Hepatocyte (in vitro differentiated cells): ENCODE results near the gene VWF. TPM values are rescaled to one million over a fixed set of nuclear protein-coding genes. Genes with fewer than 3 reads are reported as not detected.
"Not testable (repeated sequence)": the region's sequence is repeated elsewhere in the genome, so short reads cannot be mapped to it uniquely, and the experiment has no call there.

ENCODE experiments used
- DNase-seq: peaks from one replicate; pipeline ENCODE4 v3.0.0-alpha.2; 2016; ENCODE audit warnings: low spot score
- H2AFZ ChIP-seq: fragments of 200-600 bp; sonication (generic); 2 replicates; pipeline ENCODE4 v1.6.0; 2016; ENCODE audit warnings: antibody characterized with exemption, mild to moderate bottlenecking
- H3K27ac ChIP-seq: fragments of 200-600 bp; sonication (generic); 2 replicates; pipeline ENCODE4 v1.5.1; 2016; ENCODE audit warnings: mild to moderate bottlenecking
- H3K27me3 ChIP-seq: fragments of 200-600 bp; sonication (generic); 2 replicates; pipeline ENCODE4 v1.6.1; 2016
- H3K36me3 ChIP-seq: fragments of 200-600 bp; sonication (generic); replicated peaks from 2 replicates; pipeline ENCODE4 v1.5.1; 2016; ENCODE audit warnings: low read depth; ENCODE audit not compliant: insufficient read depth
- H3K4me1 ChIP-seq: fragments of 200-600 bp; sonication (generic); 2 replicates; pipeline ENCODE4 v1.5.1; 2016; ENCODE audit warnings: mild to moderate bottlenecking, moderate library complexity; ENCODE audit not compliant: insufficient read depth
- H3K4me2 ChIP-seq: fragments of 200-600 bp; sonication (generic); 2 replicates; pipeline ENCODE4 v1.6.0; 2016
- H3K4me3 ChIP-seq: fragments of 200-600 bp; sonication (generic); 2 replicates; pipeline ENCODE4 v1.5.1; 2016; ENCODE audit warnings: mild to moderate bottlenecking
- H3K79me2 ChIP-seq: fragments of 200-600 bp; sonication (generic); 2 replicates; pipeline ENCODE4 v1.6.0; 2017; ENCODE audit warnings: mild to moderate bottlenecking
- H3K9me2 ChIP-seq: fragments of 200-600 bp; sonication (generic); replicated peaks from 2 replicates; pipeline ENCODE4 v1.6.0; 2017; ENCODE audit warnings: mild to moderate bottlenecking; ENCODE audit not compliant: insufficient read depth
- H3K9me3 ChIP-seq: fragments of 200-600 bp; sonication (generic); 2 replicates; pipeline ENCODE4 v1.5.1; 2016; ENCODE audit warnings: low read depth, mild to moderate bottlenecking
- H4K20me1 ChIP-seq: fragments of 200-600 bp; sonication (generic); 2 replicates; pipeline ENCODE4 v1.6.0; 2016; ENCODE audit warnings: mild to moderate bottlenecking; ENCODE audit not compliant: insufficient read depth, poor library complexity, severe bottlenecking
- CTCF ChIP-seq: fragments of 200-600 bp; sonication (generic); IDR thresholded peaks from 2 replicates; pipeline ENCODE4 v1.5.1; 2016; ENCODE audit warnings: antibody characterized with exemption, mild to moderate bottlenecking; ENCODE audit not compliant: poor library complexity
- EZH2 ChIP-seq: fragments of 200-600 bp; sonication (generic); IDR thresholded peaks from 2 replicates; pipeline ENCODE4 v1.6.1; 2016; ENCODE audit warnings: antibody characterized with exemption, mild to moderate bottlenecking, borderline replicate concordance
- EZH2phosphoT487 ChIP-seq: fragments of 200-600 bp; sonication (generic); IDR thresholded peaks from one replicate; pipeline ENCODE4 v1.6.1; 2018; ENCODE audit warnings: antibody characterized with exemption, mild to moderate bottlenecking, low read depth, moderate library complexity; ENCODE audit not compliant: unreplicated experiment, severe bottlenecking
- WGBS: methylation state at CpG from one replicate; pipeline ENCODE4 v1.1.6; 2016; ENCODE audit warnings: low lambda C conversion rate; ENCODE audit errors: missing lambda C conversion rate; 5-methylcytosine and 5-hydroxymethylcytosine counted together
- polyA plus RNA-seq: library from polyadenylated mRNA; unstranded; fragments of >200 nt; fragmentation: Nextera tagmentation; extraction: Ambion mirVana; gene quantifications from 2 replicates; pipeline ENCODE4 v1.2.1, GENCODE V29; 2016
- total RNA-seq: library from RNA; depleted of rRNA; stranded (reverse); fragments of >200 nt; gene quantifications from 2 replicates; pipeline ENCODE4 v1.2.3, GENCODE V29; 2014

VWF gene
- total and polyA plus RNA-seq, 2 experiments from 2014 or later: 0.20 to 0.77 TPM

GRCh38 chr12:6146509-6146908, 22.0 kb upstream of the VWF start:
- H3K27me3 ChIP-seq: no peaks in the 10 kb centered on the region
- 91% methylated on average over 7 of the region's 7 CpGs for WGBS
- TF ChIP-seq EZH2phosphoT487 (no peak), EZH2 (no peak), CTCF (no peak)
- H3K9me3 ChIP-seq: no peaks in the 10 kb centered on the region
- H4K20me1 ChIP-seq: no peaks in the 10 kb centered on the region
- no peaks in the 10 kb centered on the region for H3K9me2 ChIP-seq
- H3K4me1 ChIP-seq: peaks cover 7% of the 10 kb centered on the region
- H2AFZ ChIP-seq: no peak overlapping the region
- no peaks in the 10 kb centered on the region for H3K79me2 ChIP-seq
- peak overlapping the region; percentile 45 for H3K27ac ChIP-seq
- no peak overlapping the region for H3K4me3 ChIP-seq
- H3K4me2 ChIP-seq: no peak overlapping the region
- H3K36me3 ChIP-seq: no peaks in the 10 kb centered on the region
- DNase-seq: no peak

GRCh38 chr12:6145564-6145963, 21.1 kb upstream of the VWF start:
- Histone ChIP-seq H3K9me2 (no peaks in the 10 kb centered on the region), H3K4me1 (peaks cover 7% of the 10 kb centered on the region), H3K4me3 (no peak overlapping the region), H3K4me2 (no peak overlapping the region), H4K20me1 (no peaks in the 10 kb centered on the region), H3K79me2 (no peaks in the 10 kb centered on the region), H3K36me3 (no peaks in the 10 kb centered on the region), H3K27ac (no peak overlapping the region), H3K9me3 (no peaks in the 10 kb centered on the region), H3K27me3 (no peaks in the 10 kb centered on the region), H2AFZ (no peak overlapping the region)
- DNase-seq: no peak
- WGBS: 86% methylated on average over 8 of the region's 8 CpGs
- no peak for TF ChIP-seq EZH2phosphoT487

GRCh38 chr12:6143303-6143675, 18.8 kb upstream of the VWF start:
- Histone ChIP-seq H3K9me3 (no peaks in the 10 kb centered on the region), H3K4me3 (no peak overlapping the region), H3K36me3 (no peaks in the 10 kb centered on the region), H4K20me1 (no peaks in the 10 kb centered on the region), H2AFZ (no peak overlapping the region), H3K79me2 (no peaks in the 10 kb centered on the region), H3K4me2 (no peak overlapping the region), H3K27me3 (no peaks in the 10 kb centered on the region), H3K9me2 (no peaks in the 10 kb centered on the region), H3K4me1 (peaks cover 6% of the 10 kb centered on the region), H3K27ac (no peak overlapping the region)
- DNase-seq: no peak
- TF ChIP-seq CTCF (no peak), EZH2 (no peak), EZH2phosphoT487 (no peak)
- WGBS: 95% methylated on average over 4 of the region's 4 CpGs

GRCh38 chr12:6142368-6143302, 18.2 kb upstream of the VWF start:
- H2AFZ ChIP-seq: not testable (repeated sequence)

GRCh38 chr12:6141731-6142367, 17.4 kb upstream of the VWF start:
- not testable (repeated sequence) for H3K36me3 ChIP-seq, DNase-seq, H3K9me2 ChIP-seq, H3K9me3 ChIP-seq, H3K79me2 ChIP-seq, H4K20me1 ChIP-seq, H3K27ac ChIP-seq, H3K4me2 ChIP-seq, H3K4me1 ChIP-seq, H3K4me3 ChIP-seq, H2AFZ ChIP-seq, H3K27me3 ChIP-seq
- WGBS: 88% methylated on average over 16 of the region's 16 CpGs

More at GRCh38 chr12:6142368-6143302, 18.2 kb upstream of the VWF start:
- not testable (repeated sequence) for H3K9me3 ChIP-seq, H3K36me3 ChIP-seq, H4K20me1 ChIP-seq, H3K4me1 ChIP-seq, H3K27me3 ChIP-seq, H3K27ac ChIP-seq, DNase-seq, H3K79me2 ChIP-seq, H3K4me3 ChIP-seq, H3K9me2 ChIP-seq, H3K4me2 ChIP-seq
- 91% methylated on average over 30 of the region's 35 CpGs for WGBS
